NK-92 treated with Interleukin-12 subunit alpha and Interleukin-12 subunit beta, amount 100 ng/mL, for 24 hours (cell line): ENCODE results near the gene ZNF512B.
"Not testable (repeated sequence)": the region's sequence is repeated elsewhere in the genome, so short reads cannot be mapped to it uniquely, and the experiment has no call there.

Source experiments
- DNase-seq: peaks from one replicate; lab custom pipeline; 2025; lab: John Stamatoyannopoulos, UW

ZNF512B gene

DNA sequence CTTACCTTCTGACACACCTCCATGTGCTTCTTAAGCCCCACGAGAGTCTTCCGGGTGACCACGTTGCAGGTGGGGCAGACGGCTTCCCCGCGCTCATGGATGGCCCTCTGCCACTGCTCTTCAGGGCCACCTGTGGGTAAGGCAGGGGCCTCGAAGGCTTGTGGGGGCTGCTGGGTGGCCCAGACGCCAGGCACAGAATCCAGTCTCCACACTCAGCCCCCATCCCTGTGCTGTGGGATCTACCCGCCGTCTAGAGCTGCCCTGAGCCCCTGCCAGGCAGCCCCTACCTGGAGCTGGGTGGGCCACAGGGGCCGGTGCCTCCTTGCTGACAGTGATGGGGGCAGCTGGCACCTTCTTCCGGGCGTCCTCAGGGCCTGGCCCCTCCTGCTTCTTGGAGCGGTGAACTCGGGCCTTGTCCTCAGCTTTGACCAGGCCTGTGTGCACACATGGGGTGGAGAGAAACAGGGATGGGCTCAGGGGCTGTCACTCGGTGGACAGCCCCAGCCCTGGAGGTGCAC is 5.9 kb downstream of the ZNF512B start:
- no peak for DNase-seq

DNA sequence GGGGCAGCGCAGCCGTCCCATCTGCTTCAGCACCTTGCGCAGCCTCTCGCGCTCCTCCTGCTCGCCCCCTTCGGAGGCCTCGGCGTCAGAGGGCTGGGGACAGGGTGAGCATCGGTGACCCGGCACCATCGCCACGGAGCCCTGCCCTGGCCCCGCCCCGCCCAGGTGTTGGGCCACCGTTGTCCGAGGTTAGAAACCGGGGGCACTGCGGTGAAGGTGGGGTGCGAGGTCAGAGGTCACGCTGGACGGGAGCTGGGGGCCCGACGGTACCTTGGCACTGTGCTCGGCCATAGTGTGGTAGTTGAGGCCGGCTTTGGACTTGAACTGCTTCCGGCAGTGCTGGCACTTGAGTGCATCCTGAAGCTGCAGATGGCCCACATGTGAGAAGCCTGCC is 6.4 kb downstream of the ZNF512B start:
- DNase-seq, result no peak

DNA sequence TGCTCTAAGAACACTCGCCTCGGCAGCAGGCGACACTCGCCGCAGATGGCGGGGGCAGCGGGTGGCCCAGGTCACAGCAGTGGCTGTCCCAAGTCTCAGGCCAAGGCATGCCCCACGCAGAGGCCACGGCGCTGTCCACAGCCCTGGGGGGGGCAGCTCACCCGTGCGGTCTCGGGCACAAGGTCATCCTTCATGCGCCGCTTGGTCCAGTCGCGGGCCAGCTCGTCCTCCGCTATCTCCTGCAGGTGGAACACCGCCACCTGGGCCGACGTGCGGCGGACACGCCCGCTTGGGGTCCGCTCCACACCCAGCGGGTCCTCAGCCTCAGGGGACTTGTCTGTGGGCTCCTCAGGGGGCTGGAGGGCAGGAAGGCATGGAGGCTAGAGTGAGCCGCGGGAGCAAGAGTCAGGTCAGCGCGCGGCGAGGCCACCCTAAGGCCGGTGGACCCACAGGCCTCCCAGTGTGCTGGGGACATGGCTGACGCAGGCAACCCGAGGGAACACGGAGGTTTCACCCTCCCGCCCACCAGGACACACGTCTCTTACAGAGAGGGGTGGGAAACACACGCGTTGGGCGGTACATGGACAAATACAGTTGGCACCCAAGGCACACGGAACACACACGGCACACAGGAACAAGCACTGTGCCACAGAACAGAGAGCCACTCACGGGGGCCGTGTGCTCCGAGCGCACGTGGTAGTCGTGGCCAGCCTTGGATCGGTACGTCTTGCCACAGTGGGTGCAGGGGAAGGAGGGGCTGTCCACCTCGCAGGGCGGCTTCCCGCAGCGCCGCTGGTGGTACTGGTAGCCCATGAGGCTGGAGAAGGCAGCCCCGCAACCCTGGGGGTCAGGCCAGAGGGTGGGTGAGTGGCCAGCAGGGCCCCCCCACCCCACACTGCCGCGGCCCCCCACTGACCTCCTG is 7.0 kb downstream of the ZNF512B start:
- no peak for DNase-seq

DNA sequence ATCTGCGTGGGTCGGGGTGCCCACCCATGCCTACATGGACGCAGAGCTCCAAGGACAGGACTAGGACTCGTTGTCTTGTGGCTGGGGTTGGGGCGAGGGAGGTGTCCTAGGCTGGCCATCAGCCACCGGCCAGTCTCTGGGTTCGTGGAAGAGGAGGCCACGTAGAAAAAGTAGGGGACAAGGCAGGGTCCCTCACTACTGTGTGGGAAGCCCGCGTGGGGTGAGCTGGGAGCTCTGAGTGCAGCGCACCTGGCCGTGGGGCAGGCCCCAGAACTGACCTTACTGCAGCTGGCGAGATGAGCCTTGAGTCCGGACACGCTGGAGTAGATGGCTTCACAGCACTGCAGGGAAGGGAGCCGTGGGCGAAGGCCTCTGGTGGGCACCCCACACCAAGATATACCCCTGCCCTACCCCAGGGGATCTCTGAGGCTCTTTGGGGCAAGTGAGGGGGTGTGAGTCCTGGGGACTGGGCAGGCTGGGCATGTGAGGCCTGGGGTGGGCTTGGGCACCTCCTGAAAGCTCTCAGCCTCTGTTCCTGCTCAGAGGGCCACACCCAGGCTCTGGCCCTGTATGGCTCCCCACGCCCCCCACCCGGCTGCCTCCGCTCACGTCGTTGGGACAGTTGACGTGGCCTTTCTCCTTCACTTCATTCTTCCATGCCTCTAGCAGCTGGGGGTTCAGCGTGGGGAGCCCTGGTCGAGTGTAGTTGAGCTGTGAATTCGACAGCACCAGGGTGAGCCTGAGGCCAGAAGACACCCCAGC is 7.9 kb downstream of the ZNF512B start:
- no peak for DNase-seq

DNA sequence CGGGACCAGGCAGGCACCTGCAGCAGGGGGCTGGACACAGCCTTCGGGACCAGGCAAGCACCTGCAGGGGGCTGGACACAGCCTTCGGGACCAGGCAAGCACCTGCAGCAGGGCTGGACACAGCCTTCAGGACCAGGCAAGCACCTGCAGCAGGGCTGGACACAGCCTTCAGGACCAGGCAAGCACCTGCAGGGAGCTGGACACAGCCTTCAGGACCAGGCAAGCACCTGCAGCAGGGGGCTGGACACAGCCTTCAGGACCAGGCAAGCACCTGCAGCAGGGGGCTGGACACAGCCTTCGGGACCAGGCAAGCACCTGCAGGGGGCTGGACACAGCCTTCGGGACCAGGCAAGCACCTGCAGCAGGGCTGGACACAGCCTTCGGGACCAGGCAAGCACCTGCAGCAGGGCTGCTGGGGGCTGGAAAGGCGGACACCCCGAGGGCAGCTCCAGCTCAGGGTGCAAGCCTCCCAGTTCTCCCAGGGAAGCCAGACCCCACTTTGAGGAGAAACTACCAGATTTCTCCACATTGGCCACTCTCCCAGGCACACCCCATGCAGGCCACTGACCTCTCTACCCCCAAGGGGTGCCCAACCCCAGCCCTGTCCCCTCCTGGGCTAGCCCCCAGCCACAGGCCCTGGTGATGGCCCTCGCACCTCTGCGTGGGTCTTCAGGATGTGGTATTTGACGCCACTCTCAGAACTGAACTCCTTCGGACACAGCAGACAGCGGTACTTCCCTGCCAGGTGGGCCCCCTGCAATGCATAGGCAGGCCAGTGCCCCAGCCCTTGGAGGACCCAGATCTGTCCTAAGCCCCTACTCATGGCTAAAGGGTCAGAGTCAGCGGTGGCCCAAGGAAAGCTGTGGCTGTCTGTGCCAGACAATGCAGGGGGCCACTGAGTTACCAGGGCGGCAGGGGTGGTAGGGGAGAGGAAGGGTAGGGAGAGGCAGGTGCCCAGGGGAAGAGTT is 8.8 kb downstream of the ZNF512B start:
- not testable (repeated sequence) for DNase-seq

DNA sequence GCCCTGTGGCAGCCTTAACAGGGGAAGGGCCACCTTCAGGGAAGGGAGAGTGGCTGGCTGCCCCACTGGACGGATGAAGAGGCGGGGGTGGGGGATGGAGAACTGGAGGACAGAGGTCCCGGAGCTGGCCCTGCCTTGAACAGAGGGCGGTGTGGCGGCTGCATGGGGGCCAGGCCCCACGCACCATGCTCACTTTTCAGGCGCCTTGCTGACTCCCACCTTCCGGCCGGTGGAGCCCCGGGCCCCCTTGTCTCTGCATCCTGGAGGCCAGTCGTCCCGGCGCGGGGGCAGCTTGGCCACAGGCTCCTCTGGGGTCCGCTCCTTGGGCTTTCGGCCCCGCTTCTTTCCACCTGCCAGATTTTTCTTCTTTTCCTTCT is 10.0 kb downstream of the ZNF512B start:
- no peak for DNase-seq

DNA sequence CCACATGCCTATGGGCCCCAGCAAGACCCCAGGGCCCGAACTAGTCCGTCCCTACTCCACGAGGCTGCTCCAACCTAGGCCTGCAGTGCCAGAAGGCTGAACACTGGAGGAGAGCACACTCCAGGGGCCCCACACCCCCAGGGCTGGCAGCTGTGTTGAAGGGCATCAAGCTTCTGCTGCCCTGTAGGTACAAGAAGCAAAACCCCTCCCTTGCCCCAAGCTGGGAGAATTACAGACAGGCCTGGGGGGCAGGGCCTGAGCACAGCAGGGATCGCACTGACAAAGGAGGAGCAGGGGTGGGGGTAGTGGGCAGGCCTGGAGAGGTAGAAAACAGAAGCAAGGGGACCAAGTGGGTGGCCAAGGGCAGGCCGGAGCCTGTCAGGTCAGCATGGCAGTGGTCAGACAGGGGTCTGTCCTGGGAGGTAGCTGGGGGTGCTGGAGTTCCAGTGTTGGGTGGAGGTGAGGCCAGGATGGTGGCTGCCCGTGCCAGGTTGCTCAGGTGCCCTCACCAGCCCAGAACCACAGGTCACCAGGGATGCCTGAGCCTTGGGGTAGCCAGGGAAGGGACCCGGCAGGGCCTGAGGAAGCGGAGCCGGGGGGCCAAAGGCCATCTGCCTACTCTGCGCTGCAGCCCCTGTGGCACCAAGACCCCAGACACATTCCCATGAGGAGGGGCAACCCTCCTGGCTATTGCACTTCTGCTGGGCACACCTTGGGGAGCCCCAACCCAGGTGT is 10.6 kb downstream of the ZNF512B start:
- no peak for DNase-seq

DNA sequence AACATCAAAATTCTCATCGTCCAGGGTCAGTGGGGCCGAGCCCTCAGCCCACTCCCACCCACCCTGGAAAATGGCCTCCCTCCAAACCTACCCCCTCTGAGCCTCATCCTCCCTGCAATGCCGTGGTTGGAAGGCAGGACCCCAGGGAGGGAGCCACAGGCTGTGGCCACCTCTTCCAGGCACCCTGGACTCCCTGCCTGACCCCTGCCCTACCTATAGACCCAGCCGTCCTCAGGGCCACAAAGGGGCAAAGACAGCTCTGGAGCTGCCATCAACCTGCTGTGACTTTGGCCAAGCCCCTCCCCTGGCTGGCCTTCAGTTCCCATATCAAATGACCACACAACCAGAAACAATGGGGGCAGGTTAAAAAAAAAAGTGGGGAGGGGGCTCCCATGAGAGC is 11.3 kb downstream of the ZNF512B start:
- no peak for DNase-seq

DNA sequence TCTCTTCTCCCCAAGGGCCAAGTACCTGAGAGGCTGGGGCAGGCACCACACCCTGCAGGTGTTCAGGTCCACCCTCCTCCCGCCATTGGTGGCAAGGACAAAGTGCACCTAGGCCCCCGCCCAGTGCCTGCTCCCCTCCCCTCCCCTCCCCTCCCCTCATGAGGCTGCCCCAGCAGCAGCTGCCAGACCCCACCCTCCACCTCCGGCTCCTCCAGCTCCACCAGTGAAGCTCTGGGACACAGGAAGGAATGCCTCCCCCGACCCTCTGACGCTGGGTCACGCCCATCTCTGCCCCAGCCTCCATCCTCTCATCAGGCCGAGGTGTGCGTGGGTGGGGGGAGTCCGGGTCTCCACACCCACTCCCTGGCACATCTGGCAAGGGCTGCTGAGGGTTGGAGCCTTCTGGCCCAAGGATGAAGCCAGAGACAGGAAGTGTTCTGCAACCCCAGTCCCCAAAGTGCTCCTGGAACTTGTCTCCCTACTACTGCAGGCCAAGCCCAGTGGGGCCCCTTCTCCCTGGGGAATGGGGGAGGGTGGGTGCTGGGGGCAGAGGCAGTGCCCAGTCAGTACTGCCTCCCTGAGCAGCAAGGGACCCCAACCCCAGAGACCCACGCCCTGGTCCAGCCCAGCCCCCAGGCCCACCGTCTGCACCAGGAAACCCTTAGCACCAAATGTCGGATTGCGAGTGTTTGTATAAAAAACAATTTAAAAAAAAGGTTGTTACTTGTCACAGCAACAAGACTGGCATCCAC is 11.9 kb downstream of the ZNF512B start:
- no peak for DNase-seq

DNA sequence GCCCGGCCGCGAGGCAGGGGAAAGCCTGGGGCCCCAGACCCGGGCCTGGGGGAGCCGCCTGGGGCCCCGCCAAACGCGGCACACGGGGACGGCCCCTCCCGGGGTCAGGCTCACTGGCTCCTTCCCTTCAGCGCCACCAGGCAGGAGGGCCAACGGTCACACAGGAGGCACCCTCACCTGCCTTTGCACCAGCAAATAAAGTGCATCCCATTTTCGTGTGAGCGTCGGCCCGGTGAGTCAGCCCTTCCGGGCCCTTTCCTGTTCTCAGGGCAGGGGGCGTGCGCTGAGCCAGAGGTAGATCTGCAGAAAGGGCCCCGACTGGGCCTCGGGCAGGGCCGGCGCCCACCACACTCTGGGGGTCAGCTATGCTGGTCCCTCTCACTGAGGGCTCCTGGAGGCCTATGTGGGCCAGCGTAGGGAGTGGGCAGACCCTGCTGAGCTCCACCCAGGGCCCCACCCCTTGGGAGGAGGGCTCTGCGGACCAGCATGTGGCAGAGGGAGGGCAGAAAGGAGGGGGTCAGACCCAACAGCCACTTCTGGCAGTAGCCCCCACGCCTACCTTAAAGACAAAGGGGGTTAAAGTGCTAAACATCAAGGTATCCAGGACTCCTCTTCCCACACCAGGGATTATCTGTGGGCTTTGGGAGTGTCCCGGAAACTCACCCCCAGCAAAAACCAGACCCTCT is 12.6 kb downstream of the ZNF512B start:
- DNase-seq, result peak; percentile 45

DNA sequence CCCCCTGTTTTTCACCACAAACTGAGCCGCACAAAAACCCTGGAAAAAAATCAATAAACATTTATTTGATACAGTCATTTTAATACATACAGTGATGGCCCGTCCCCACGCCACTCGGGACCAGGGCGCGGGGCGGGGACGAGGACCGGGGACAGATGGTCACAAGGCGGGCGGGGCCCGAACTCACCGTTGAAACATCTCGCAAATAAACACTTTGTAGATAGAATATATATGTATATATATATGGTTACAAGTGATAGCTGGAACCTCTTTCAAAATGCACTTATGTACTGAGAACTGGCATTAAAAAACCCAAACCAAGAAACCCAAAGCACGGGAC is 13.1 kb downstream of the ZNF512B start:
- no peak for DNase-seq

DNA sequence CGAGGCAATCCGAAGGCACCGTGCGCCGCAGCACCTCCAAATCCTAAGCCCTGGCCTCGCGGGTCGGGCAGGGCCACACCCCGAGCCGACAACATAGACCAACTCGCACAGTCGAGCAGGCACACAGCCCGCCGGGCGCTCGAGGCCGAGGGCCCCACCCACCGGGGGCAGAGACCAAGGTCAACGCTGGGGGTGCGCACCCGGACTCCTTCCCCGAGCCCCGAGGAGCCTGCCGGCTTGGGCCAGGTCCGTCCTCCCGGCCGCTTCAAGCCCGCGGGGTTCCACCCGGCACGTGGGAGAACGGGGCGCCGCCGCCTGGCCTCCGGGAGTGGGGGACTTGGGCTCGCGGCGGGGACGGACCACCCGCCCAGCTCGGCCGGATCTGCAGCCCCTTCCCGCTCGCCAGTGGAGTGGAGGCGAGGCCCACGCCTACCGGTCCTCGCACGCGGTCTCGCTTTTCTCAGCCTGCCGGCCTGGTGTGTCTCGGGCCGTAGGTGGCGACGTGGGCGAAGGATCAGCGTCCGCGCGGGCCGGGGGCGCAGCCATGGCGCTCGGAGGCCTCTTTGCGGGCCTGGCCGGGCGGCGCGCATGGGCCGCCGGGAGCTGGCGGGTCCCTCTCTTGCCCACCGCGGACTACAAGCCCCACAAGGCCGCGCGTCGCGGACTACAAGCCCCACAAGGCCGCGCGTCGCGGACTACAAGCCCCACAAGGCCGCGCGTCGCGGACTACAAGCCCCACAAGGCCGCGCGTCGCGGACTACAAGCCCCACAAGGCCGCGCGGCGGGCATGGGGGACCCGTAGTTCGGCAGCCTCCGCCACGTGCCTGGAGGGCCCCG is 13.7 kb downstream of the ZNF512B start, which contains the start of gene UCKL1:
Gene UCKL1, minus strand, starts transcription at position 590 of the 837 bp plus-strand sequence. Its CDS starts 44 bp downstream, at position 546.
- peak; percentile 82 for DNase-seq

DNA sequence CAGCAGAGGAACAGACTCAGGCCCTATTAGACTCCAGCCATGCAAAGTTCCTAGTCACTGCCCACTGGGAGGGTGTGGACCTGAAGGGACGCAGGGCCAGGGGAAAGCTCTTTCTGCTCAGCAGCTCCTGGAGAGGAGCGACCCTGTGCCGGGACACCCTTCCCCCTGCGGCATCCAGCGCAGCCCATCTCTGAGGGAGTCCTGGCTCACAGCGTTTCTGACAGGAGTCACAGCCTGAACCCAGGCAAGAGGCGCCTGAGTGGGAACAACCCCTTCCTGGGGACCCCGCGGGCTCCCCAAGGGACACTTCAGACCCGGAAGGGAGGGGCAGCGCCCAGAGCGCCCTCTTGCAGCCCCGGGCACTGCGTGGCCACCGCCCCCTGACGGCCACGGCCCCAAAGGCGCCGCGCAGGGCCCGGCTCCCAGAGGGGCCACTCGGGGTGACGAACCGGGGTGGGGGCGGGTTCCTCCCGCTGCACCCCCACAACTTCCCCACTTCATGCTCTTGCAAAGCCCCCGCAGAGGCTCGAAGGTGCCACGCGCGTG is 14.4 kb downstream of the ZNF512B start:
- no peak for DNase-seq

DNA sequence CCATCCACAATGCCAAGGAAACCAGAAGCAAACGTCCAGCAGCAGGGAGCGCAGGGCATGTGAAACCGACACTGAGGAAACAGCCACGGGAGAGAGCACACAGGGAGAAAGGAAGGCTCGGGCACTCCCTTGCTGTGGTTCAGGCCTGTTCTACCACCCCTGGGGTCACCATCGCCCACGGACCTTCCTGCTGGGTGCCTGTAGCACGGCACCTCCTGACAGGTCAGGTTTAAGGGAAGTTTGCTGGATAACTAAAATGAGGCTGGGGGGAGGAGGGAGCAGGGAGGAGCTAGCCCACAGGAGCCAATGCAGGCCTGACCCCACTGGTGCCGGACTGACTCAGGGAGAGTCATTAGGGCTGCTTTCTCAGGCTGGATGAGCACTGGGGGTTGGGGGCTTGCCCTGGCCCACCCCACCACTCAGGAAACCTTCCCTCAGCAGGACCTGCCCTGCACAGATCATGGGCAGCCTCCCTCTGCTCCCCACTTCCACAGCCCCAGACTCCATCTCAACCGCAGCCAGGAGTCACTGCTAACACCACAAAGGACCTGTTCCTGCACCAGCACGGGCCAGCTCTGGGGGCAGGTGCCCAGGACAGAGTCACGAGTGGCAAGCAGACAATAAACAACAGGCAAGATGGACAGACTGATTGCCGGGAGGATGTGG is 15.8 kb downstream of the ZNF512B start:
- DNase-seq, result no peak

DNA sequence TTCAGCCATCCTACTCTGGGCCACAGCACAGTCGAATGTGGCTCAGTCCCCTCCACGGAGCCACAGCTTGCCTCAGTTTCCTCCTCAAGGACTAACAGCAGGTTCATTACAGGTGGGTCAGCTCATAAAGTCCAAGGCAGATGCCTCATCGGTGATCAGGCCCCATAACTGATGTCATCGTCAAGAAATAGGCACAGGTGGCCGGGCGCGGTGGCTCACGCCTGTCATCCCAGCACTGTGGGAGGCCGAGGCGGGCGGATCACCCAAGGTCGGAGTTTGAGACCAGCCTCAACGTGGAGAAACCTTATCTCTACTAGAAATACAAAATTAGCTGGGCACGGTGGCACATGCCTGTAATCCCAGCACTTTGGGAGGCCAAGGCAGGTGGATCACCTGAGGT is 17.0 kb downstream of the ZNF512B start:
- DNase-seq, result no peak

DNA sequence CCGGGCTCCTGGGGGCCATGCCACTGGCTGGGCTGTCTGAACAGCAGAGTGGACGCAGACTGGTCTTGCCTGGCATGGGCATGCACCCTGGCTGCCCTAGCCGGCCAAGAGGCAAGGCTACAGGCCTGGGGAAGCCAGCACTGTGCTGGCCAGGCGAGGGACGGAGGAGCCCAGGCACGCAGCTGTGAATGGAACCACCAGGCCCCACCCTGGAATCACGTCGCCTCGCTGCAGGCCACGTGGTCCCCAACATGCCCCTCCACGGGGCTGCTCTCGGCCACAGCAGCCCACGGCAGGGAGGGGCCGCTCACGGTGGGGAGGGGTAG is 17.6 kb downstream of the ZNF512B start:
- DNase-seq, result no peak

DNA sequence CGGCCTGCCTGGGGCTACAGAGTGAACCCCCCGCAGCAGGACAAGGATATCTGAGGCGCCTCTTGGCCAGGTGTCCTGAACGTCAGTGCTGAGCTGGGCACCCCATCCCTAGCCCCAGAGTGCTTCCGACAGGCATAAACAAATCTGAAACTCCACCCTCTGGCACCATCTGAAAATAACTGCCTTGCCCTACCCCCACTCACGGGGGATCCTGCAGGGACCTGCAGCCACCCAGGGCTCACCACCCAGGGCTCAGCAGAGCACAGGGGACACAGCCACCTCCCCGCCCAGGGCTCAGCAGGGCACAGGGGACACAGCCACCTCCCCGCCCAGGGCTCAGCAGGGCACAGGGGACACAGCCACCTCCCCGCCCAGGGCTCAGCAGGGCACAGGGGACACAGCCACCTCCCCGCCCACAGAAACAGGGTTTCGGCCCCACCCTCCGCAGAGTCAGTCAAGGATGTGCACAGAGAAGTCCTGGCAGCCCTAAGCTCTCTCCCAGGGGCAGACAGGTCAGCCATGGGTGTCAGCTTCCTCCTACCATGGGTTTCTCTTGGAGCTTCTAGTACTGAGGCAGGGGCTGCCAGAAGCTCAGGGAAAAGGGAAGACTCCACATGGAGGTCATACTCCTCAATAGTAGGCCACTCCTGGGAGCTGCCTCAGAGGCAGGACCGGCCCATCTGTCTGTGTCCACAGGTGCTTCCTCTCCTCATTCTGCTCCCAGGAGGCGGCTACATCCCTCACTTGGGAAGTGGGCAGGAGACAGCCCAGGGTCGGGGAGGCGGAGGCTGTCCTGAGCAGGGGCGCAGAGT is 18.1 kb downstream of the ZNF512B start:
- no peak for DNase-seq
